ENCODE data around the gene EPS8L3.

EPS8L3 gene, protein sequence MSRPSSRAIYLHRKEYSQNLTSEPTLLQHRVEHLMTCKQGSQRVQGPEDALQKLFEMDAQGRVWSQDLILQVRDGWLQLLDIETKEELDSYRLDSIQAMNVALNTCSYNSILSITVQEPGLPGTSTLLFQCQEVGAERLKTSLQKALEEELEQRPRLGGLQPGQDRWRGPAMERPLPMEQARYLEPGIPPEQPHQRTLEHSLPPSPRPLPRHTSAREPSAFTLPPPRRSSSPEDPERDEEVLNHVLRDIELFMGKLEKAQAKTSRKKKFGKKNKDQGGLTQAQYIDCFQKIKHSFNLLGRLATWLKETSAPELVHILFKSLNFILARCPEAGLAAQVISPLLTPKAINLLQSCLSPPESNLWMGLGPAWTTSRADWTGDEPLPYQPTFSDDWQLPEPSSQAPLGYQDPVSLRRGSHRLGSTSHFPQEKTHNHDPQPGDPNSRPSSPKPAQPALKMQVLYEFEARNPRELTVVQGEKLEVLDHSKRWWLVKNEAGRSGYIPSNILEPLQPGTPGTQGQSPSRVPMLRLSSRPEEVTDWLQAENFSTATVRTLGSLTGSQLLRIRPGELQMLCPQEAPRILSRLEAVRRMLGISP

DNA sequence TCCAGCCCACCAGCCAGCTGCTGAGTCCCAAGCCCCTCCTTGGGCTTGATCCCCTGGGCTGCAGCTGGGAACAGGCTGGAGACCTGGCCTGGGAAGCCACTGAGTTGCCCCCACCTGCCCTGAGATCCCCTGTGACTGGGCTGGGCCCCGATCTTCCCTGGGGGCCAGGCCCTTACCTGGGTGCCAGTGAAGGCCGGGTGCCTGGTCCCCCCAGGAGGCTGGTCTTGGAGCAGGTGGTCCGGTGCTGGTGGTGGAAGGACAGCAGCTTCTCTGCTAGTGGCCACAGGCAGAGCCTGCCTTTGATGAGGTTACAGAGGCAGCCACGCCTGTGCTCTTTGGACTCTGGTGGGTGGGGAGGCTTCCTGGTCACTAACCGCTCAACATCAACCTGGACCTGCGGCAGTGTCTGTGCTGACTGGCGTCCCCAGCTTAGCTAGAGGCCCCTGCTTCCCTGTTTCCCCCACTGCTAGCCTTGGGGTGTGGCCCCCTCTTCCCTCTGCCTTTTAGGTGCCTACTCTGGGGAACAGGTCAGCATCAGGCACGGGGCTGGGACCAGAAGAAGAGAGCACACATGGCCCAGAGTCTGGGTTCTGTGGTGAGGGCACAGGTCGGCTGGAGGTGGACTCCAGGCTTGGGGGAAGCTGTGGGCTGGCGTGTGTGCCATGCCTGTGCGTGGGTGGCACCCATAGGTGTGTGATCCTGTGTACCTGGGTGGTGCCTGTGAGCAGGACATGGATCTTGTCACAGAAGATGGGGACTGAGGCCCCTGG, at the start of gene EPS8L3:
Gene EPS8L3 (minus strand): TSS at position 278 of the 770 bp plus-strand sequence. CDS start 2,174 bp downstream, outside the sequence.
- H3K4me3 ChIP-seq (ENCODE audit: severe bottlenecking), result no peak within 1 kb of the TSS
- ATAC-seq (ENCODE audit: low read depth) (no peak), DNase-seq (ENCODE audit: low spot score) (peak; percentile 41)
- H3K9me3 ChIP-seq (ENCODE audit: severe bottlenecking), result no peaks in the 10 kb centered on the region
- H3K4me1 ChIP-seq (ENCODE audit: insufficient read depth, poor library complexity, severe bottlenecking), result no peaks in the 10 kb centered on the region
- H3K27ac ChIP-seq (ENCODE audit: poor library complexity, severe bottlenecking), result no peak within 1 kb of the TSS
- H3K27me3 ChIP-seq (ENCODE audit: insufficient read depth, poor library complexity, severe bottlenecking), result no peaks in the 10 kb centered on the region
- no peaks in the 10 kb centered on the region for H3K36me3 ChIP-seq (ENCODE audit: low read depth)
- TF ChIP-seq, protein P1, sequence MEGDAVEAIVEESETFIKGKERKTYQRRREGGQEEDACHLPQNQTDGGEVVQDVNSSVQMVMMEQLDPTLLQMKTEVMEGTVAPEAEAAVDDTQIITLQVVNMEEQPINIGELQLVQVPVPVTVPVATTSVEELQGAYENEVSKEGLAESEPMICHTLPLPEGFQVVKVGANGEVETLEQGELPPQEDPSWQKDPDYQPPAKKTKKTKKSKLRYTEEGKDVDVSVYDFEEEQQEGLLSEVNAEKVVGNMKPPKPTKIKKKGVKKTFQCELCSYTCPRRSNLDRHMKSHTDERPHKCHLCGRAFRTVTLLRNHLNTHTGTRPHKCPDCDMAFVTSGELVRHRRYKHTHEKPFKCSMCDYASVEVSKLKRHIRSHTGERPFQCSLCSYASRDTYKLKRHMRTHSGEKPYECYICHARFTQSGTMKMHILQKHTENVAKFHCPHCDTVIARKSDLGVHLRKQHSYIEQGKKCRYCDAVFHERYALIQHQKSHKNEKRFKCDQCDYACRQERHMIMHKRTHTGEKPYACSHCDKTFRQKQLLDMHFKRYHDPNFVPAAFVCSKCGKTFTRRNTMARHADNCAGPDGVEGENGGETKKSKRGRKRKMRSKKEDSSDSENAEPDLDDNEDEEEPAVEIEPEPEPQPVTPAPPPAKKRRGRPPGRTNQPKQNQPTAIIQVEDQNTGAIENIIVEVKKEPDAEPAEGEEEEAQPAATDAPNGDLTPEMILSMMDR (IDR thresholded peaks at IDR 0.05; ENCODE audit: poor library complexity, severe bottlenecking), result no peak

DNA sequence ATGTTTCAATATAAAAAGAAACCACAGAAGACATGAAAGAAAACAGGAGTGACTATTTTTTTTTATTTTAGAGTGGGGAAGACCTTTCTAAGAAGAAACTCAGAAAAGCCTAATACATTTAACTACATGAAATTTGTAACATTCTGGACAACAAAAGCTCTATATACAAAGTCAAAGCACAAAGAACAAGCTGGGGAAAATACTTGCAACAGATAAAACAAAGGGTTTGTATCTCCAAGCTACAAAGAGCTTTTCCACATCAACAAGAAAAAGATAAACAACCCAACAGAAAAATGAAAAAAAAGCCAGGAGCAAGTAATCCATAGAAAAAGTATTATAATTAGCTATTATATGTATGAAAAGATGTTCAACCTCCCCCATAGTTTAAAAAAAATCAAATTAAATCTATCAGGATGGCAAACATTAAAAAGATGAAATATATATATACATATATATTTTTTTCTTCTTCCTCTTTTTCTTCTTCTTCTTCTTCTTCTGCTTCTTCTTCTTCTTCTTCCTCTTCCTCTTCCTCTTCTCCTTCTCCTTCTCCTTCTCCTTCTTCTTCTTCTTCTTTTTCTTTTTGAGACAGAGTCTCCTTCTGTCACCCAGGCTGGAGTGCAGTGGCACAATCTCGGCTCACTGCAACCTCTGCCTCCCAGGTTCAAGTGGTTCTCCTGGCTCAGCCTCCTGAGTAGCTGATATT, 49.1 kb upstream of the EPS8L3 start:
- DNase-seq (ENCODE audit: low spot score) (no peak), ATAC-seq (ENCODE audit: low read depth) (no peak)
- Histone ChIP-seq H3K4me1 (ENCODE audit: insufficient read depth, poor library complexity, severe bottlenecking) (peaks cover 5% of the 10 kb centered on the region), H3K9me3 (ENCODE audit: severe bottlenecking) (no peaks in the 10 kb centered on the region), H3K27ac (ENCODE audit: poor library complexity, severe bottlenecking) (no peak overlapping the region), H3K36me3 (ENCODE audit: low read depth) (no peaks in the 10 kb centered on the region), H3K4me3 (ENCODE audit: severe bottlenecking) (no peak overlapping the region), H3K27me3 (ENCODE audit: insufficient read depth, poor library complexity, severe bottlenecking) (no peaks in the 10 kb centered on the region)
- TF ChIP-seq, protein P1 (IDR thresholded peaks at IDR 0.05; ENCODE audit: poor library complexity, severe bottlenecking), result no peak

DNA sequence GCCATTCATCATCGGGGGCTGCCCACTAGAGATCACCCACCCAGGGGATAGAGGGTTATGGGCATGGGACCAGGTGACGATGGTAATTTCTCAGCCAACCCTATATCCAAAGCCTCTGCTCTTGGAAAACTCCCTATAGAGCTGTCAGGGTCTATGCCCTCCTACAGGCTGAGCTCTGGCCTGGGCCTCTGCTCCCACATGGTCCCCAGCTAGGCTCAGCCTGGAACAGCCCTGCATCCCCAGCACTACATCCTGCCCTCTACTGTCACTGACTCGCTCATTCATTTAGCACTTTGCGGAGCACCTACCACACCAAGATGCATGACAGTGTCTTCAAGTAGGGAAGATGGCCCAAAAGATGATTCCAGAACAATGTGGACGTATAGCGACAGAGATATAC, 45.0 kb upstream of the EPS8L3 start:
- no peak for ATAC-seq (ENCODE audit: low read depth)
- Histone ChIP-seq H3K9me3 (ENCODE audit: severe bottlenecking) (no peaks in the 10 kb centered on the region), H3K4me3 (ENCODE audit: severe bottlenecking) (no peak overlapping the region), H3K27ac (ENCODE audit: poor library complexity, severe bottlenecking) (peak overlapping the region; percentile 13), H3K4me1 (ENCODE audit: insufficient read depth, poor library complexity, severe bottlenecking) (peaks cover 6% of the 10 kb centered on the region), H3K36me3 (ENCODE audit: low read depth) (no peaks in the 10 kb centered on the region), H3K27me3 (ENCODE audit: insufficient read depth, poor library complexity, severe bottlenecking) (no peaks in the 10 kb centered on the region)
- TF ChIP-seq, protein P1 (IDR thresholded peaks at IDR 0.05; ENCODE audit: poor library complexity, severe bottlenecking), result no peak
- DNase-seq (ENCODE audit: low spot score), result no peak

DNA sequence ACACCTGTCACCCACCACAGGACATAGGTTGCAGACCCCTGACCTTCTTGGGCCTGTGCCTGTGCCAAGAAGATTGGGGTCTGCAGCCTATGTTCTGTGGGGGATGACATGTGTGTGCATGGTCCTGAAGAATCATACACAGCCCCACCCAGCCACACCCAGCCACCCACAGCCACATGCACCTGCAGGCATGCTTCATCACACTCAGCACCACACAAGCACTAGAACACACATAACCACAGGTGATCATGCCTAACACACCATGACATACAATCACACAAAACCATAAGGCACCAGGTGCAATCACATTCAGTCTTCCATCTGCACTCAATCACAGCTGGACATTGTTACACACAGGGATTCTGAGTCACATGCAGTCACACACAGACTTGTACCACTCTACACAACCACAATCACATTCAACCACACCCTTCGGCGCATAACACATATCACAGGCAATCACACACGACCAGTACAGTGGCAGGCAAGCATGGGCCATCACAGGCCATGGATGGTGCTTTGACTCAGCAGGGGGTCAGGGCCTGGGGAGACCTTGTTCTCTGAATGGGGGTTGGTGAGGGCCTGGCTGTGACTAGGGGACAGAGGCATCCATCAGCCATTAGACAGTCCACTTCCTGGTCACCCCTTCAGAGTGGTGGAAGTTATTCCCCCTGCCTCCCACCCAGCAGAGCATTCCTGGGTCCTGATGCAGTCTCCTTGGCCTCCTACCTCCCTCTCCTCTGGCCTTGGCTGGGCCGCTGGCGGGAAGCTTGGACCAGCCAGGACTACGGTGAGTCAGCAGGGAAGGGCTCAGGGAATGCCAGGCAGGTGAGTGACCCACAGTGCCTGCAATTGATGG, 44.3 kb upstream of the EPS8L3 start:
- H3K4me1 ChIP-seq (ENCODE audit: insufficient read depth, poor library complexity, severe bottlenecking), result peaks cover 6% of the 10 kb centered on the region
- H3K27me3 ChIP-seq (ENCODE audit: insufficient read depth, poor library complexity, severe bottlenecking), result no peaks in the 10 kb centered on the region
- no peaks in the 10 kb centered on the region for H3K36me3 ChIP-seq (ENCODE audit: low read depth)
- no peak overlapping the region for H3K4me3 ChIP-seq (ENCODE audit: severe bottlenecking)
- ATAC-seq (ENCODE audit: low read depth) (peak; percentile 97), DNase-seq (ENCODE audit: low spot score) (no peak)
- H3K9me3 ChIP-seq (ENCODE audit: severe bottlenecking), result no peaks in the 10 kb centered on the region
- H3K27ac ChIP-seq (ENCODE audit: poor library complexity, severe bottlenecking), result peak overlapping the region; percentile 13
- TF ChIP-seq, protein P1 (IDR thresholded peaks at IDR 0.05; ENCODE audit: poor library complexity, severe bottlenecking), result no peak
